Activated CD4-positive, CD25-positive, alpha-beta regulatory T cell treated with anti-CD3 and anti-CD28 coated beads, Interleukin-2, amount 50 U/mL, for 24 hours (primary cell): ENCODE results near the gene PTPRG.
"Not testable (repeated sequence)": the region's sequence is repeated elsewhere in the genome, so short reads cannot be mapped to it uniquely, and the experiment has no call there.

Experiments
- ATAC-seq, 2 donors: fragments of 150-1000 bp; cut with Tn5 transposase; one replicate each; pipeline ENCODE4 v1.10.0; 2021; ENCODE audit warnings: mild to moderate bottlenecking in 1 of 2, moderate library complexity in 1 of 2

PTPRG gene

GRCh38 chr3:61561374-61562041, at the start of gene PTPRG:
Gene PTPRG (plus strand): TSS chr3:61561571. CDS start chr3:61562288, 717 bp downstream.
- ATAC-seq: no peak

DNA sequence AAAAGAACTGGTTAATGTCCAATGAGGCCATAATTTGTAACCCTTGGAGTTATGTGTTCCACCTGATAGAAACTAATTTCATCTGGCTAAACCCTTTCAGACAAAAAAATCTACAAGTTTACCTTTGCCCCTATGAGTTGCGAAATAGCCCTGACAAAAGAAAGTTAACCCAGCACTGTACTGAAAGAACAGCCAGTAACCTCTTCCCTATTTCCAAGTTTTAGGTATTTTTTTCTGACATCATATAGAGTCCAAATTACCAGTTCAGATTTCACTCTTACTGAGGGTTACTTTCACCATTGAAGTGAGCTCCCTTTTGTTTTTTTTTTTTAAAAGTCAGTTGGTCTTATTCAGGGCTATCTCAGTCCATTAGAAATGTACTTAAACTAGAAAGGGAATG, 42.8 kb upstream of the PTPRG start:
- no peak for ATAC-seq

DNA sequence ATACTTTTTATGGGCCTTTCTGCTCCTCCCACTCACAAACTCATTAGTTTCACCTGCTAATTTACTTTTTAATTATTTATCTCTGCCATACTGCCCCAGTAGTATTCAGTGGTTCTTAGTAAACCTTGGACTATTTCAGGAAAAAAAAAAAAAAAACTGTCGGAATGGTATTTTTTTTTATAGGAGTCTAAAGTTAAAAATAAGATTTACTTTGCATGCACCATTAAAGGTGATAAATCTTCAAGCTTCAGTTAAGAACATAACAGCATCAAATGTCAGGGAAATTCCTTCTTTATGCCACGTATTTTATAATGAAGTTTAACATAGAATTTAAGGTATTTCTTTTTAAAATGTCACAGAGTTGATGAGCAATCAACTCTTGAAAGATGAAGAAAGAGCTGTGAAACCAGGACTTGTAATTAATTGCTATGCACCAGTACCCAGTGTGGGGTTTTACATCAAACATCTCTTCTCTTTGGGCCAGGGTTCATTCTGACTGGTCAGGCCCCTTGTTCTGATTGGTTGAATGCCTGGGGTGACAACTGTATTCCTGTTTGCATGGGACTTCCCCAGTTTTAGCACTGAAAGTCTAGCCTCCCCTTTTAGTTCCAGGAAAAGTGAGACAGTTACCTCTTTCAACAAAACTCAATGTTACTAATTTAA, 40.3 kb upstream of the PTPRG start:
- peak; percentile 97 to 98 for ATAC-seq

DNA sequence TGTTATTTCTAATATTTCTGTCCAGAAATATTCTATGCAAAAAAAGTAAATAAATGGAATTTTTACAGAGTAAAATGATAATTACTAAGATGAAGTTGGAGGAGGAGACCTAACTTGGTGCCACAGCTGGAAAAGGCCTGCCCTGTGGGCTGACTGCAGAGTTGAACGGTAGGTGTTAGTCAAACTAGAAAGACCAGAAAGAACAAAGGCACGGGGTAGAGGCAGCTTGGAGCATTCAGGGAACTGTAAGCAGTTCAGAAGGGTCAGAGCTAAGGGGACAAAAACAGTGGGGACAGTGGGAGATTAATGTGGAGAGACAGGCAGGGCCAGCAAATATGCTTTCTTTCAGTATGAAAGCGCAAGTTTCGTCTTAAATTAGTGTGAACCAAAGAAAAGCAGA, 39.3 kb upstream of the PTPRG start:
- no peak for ATAC-seq

DNA sequence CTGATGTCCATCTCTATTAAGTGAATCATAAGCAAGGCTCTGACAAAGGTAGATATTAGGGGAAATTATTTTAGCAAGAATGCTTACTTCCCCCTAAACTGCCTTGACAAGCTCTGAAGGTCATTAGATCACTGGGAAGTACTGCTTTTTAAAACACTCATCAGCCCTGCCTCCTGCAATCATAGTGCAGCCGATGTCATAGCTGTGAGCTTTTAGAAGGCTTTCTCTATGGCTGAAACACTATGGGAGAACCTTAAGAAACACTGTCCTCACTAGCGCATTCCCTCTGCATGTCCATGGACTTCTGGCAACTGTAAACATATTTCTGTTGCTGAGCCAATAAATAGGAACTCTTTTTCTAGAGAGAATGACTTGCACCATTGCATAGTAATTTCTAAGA, 38.7 kb upstream of the PTPRG start:
- no peak for ATAC-seq

DNA sequence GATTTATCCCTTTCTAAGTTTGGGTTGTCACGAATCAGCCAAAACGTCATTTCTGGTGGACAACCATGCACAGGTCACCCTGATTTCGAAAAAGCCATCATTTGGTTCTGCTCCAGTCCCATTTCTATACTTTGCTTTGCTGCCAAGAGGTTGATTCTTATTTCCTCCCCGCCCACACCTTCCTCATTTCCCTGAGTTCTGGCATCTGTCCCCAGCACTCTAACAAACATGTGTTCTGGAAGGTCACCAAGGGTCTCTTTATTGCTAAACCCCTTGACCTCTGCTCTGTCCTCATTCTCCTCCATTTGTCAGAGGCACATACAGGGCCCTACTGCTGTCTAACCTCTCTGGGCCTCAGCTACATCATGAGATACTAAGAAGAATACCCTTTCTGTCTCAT, 36.4 kb upstream of the PTPRG start:
- no peak for ATAC-seq

DNA sequence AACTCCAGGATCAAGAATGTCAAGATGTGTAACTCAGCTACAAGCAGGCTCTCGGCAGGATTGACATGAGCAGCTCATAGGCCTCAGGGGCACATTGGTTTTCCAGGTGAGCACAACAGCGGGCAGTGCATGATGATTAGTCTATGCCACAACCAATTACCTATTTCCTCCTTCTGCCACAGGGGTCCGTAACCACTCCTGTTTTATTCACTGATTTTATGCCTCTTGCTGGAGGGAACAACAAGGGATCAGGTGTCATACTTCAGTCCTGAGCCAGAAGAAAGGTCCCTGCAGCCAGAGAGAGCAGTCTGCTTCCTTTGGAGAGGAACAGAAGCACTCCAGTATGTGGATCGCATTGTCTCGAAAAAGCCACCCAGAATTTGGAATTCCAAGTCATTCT, 35.1 kb upstream of the PTPRG start:
- ATAC-seq: no peak

DNA sequence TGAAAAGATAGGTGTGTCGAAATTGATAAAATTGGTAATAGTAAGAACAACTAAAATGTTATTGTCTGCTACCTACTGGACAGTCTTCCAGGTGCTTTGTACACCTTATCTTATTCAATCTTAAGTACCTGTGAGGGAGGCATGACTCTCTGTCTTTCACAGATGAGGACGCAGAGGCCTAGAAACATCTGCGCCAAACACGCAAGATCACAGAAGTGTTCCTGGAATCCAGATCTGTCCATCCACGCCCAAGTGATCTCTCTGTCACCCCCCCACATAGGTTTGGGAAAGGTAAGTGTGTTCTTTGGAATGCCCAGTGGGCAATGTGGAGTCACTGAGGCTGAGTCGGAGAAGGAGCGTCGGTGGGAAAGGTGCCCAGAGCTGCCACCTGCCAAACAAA, 34.4 kb upstream of the PTPRG start:
- ATAC-seq: no peak

GRCh38 chr3:61530355-61530754, 31.0 kb upstream of the PTPRG start:
- ATAC-seq: no peak

DNA sequence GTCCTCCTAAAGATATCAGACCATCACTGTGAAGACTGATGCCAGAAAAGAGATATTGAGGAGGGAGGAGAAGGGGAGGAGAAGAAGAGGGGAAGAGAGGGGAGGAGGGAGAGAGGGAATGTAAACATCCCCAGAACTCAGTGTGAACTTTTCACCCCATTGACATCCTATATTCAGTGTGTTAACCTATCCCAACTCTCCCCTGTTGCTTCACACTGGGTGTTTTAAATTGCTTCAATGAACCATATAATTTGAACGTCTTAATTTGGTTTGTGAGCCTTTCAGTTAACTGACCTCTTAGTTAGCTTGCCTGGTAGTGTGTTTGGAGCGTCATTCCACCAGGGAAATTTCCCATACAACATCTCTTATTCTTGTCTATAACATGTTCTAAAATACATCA, 29.8 kb upstream of the PTPRG start:
- ATAC-seq: no peak

DNA sequence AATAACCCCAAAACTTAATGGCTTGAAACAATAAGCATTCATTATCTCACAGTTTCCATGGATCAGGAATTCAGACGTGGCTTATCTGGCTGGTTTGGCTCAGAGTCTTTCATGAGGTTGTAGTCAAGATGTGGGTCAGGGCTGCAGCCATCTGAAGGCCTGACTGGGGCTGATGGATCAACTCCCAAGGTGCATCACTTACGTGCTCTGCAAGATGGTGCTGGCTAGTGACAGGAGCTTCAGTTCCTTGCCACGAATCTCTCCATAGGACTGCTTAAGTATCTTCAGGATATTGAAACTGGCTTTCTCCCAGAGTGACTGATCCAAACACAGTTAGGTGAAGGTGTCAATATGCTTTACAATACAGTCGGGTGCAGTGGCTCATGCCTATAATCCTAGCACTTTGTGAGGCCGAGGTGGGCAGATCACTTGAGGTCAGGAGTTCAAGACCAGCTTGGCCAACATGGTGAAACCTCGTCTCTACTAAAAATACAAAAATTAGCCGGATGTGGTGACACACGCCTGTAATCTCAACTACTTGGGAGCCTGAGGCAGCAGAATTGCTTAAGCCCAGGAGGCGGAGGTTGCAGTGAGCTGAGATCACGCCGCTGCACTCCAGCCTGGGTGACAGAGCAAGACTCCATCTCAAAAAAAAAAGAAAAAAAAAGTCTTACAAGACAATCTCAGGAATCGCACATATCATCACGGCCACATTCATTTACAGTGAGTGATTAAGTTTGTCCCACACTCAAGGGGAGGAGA, 28.5 kb upstream of the PTPRG start:
- ATAC-seq: no peak

DNA sequence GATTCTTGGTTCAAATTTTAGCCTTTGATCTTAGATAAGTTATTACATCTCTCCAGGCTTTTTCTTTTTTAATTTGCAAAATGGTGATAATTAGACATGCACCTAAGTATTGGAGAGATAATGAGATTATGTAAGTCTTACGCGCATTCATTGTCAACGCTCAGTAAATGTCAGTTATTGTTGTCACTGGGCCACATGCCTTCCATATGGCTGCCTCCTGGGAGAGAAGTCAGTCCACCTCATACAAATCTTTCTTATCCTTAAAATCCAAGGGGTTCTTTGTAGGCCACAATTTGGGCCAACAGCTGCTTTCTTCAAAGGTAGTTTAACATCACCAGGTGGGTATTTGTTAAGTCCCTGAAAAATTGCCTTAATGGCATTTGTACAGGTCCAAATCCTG, 25.5 kb upstream of the PTPRG start:
- ATAC-seq: no peak

- no peak for ATAC-seq
Observed at GRCh38 chr3:61537366-61537765, 24.0 kb upstream of the PTPRG start.

- no peak for ATAC-seq
Observed at GRCh38 chr3:61538486-61538885, 22.9 kb upstream of the PTPRG start.

GRCh38 chr3:61541694-61542093, 19.7 kb upstream of the PTPRG start:
- ATAC-seq: no peak

DNA sequence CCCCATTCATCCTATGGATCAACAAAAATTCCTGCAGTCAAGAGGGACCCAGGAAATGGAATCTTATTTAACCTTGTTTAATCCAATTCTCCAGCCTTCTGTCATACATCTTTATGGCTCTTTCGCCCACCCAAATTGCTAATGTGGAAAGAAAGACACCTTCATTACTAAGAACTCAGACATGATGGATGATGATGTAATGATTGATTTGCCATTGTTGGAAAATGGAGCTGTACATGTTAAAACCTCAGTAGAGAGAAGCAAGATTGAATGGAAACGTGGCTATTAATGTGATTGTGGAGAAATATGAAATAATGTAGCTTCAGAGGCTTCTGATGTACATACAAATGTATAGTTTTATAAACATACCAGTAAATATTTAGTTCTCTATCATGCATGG, 15.7 kb upstream of the PTPRG start:
- ATAC-seq: no peak

DNA sequence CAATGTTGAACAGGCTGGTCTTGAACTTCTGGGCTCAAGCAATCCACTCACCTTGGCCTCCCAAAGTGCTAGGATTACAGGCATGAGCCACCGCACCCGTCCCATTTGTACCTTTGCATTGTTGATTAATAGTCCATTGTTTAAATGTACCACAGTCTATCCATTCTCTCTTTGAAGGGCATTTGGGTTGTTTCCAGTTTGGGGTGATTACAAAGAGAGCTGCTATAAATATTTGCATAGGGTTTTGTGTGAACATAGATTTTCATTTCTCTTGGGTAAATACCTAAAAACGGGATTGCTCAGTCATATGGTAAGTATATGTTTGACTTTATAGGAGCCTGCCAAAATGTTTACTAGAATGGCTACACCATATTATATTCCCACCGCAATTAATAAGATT, 13.7 kb upstream of the PTPRG start:
- ATAC-seq: no peak

- not testable (repeated sequence) for ATAC-seq
Observed at GRCh38 chr3:61552704-61553103, 8.7 kb upstream of the PTPRG start.

DNA sequence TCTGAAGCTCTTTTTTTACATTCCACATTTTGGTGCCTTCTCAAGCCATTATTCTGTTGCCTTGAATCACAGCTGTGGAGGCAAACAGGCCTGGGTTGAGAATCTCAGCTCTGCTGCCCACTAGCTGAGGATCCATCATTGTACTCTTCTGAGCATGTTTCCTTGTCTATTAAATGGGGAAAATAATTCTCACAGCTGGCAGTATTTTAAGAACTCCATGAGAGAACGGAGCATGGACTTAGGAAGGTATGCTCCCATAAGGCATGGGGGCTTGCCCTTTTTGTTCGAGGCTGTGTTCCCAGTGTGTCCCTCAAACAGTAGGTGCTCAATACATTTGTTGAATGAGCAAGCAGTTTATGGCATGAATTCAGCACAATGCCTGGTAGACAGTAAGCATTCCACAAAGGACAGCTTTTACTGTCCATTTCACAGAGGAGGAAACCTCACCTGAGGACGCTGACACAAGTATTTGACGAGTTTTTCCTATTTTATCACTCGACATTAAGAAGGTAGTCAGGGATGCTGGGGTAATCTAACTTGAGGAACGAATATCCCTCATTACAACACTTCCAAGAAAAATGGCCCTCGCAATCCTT, 2.1 kb upstream of the PTPRG start:
- no peak for ATAC-seq

GRCh38 chr3:61560517-61561373, 626 bp upstream of the PTPRG start:
- no peak for ATAC-seq

- ATAC-seq: no peak
Observed at GRCh38 chr3:61562042-61562720, 810 bp downstream of the PTPRG start.

DNA sequence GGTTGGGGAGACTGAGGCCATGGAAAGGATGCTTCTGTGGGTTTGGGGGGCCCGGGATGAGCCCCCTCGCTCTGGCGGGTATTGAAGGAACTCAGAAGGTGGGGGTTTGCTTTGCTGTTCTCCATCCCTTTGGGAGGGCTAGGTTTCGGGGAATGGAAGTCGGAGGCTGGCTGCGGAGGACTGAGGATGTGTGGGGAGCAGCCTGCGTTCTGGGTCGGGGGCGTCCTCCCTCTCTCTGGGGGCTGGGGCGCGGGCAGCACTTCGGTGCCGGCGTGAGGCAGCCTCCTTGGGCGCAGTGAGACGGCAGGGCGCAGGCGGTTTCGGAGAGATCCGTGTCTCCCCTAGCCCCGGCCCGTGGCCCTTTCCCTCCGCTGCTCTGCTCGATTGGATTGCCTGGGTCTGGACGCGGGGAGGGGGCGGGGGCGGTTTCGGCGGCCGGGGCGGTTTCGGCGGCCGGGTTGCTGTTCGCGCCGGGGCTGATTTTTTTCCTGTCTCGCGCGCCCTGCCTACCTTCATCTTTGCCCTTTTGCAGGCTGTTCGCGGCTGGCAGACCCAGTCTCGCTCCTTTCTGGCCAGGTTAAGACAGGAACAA, 1.4 kb downstream of the PTPRG start:
- ATAC-seq: no peak
